Hepatocyte (in vitro differentiated cells): ENCODE data around the gene TENT5C. TPM values are rescaled to one million over a fixed set of nuclear protein-coding genes. Genes with fewer than 3 reads are reported as not detected.

Source experiments
- DNase-seq: peaks from one replicate; pipeline ENCODE4 v3.0.0-alpha.2; 2016; ENCODE audit warnings: low spot score
- H2AFZ ChIP-seq: fragments of 200-600 bp; sonication (generic); 2 replicates; pipeline ENCODE4 v1.6.0; 2016; ENCODE audit warnings: antibody characterized with exemption, mild to moderate bottlenecking
- H3K27ac ChIP-seq: fragments of 200-600 bp; sonication (generic); 2 replicates; pipeline ENCODE4 v1.5.1; 2016; ENCODE audit warnings: mild to moderate bottlenecking
- H3K27me3 ChIP-seq: fragments of 200-600 bp; sonication (generic); 2 replicates; pipeline ENCODE4 v1.6.1; 2016
- H3K36me3 ChIP-seq: fragments of 200-600 bp; sonication (generic); replicated peaks from 2 replicates; pipeline ENCODE4 v1.5.1; 2016; ENCODE audit warnings: low read depth; ENCODE audit not compliant: insufficient read depth
- H3K4me1 ChIP-seq: fragments of 200-600 bp; sonication (generic); 2 replicates; pipeline ENCODE4 v1.5.1; 2016; ENCODE audit warnings: mild to moderate bottlenecking, moderate library complexity; ENCODE audit not compliant: insufficient read depth
- H3K4me2 ChIP-seq: fragments of 200-600 bp; sonication (generic); 2 replicates; pipeline ENCODE4 v1.6.0; 2016
- H3K4me3 ChIP-seq: fragments of 200-600 bp; sonication (generic); 2 replicates; pipeline ENCODE4 v1.5.1; 2016; ENCODE audit warnings: mild to moderate bottlenecking
- H3K79me2 ChIP-seq: fragments of 200-600 bp; sonication (generic); 2 replicates; pipeline ENCODE4 v1.6.0; 2017; ENCODE audit warnings: mild to moderate bottlenecking
- H3K9me2 ChIP-seq: fragments of 200-600 bp; sonication (generic); replicated peaks from 2 replicates; pipeline ENCODE4 v1.6.0; 2017; ENCODE audit warnings: mild to moderate bottlenecking; ENCODE audit not compliant: insufficient read depth
- H3K9me3 ChIP-seq: fragments of 200-600 bp; sonication (generic); 2 replicates; pipeline ENCODE4 v1.5.1; 2016; ENCODE audit warnings: low read depth, mild to moderate bottlenecking
- H4K20me1 ChIP-seq: fragments of 200-600 bp; sonication (generic); 2 replicates; pipeline ENCODE4 v1.6.0; 2016; ENCODE audit warnings: mild to moderate bottlenecking; ENCODE audit not compliant: insufficient read depth, poor library complexity, severe bottlenecking
- EZH2 ChIP-seq: fragments of 200-600 bp; sonication (generic); IDR thresholded peaks from 2 replicates; pipeline ENCODE4 v1.6.1; 2016; ENCODE audit warnings: antibody characterized with exemption, mild to moderate bottlenecking, borderline replicate concordance
- EZH2phosphoT487 ChIP-seq: fragments of 200-600 bp; sonication (generic); IDR thresholded peaks from one replicate; pipeline ENCODE4 v1.6.1; 2018; ENCODE audit warnings: antibody characterized with exemption, mild to moderate bottlenecking, low read depth, moderate library complexity; ENCODE audit not compliant: unreplicated experiment, severe bottlenecking
- WGBS: methylation state at CpG from one replicate; pipeline ENCODE4 v1.1.6; 2016; ENCODE audit warnings: low lambda C conversion rate; ENCODE audit errors: missing lambda C conversion rate; 5-methylcytosine and 5-hydroxymethylcytosine counted together
- polyA plus RNA-seq: library from polyadenylated mRNA; unstranded; fragments of >200 nt; fragmentation: Nextera tagmentation; extraction: Ambion mirVana; gene quantifications from 2 replicates; pipeline ENCODE4 v1.2.1, GENCODE V29; 2016
- total RNA-seq: library from RNA; depleted of rRNA; stranded (reverse); fragments of >200 nt; gene quantifications from 2 replicates; pipeline ENCODE4 v1.2.3, GENCODE V29; 2014
- TF ChIP-seq, protein P1 (sequence below): fragments of 200-600 bp; sonication (generic); IDR thresholded peaks from 2 replicates; pipeline ENCODE4 v1.5.1; 2016; ENCODE audit warnings: antibody characterized with exemption, mild to moderate bottlenecking; ENCODE audit not compliant: poor library complexity

The TENT5C gene
- total and polyA plus RNA-seq, 2 experiments from 2014 or later: 2.5 to 4.1 TPM

GRCh38 chr1:117630423-117630998 is 24.7 kb downstream of the TENT5C start:
- DNase-seq: no peak
- Histone ChIP-seq H3K9me3 (no peaks in the 10 kb centered on the region), H2AFZ (no peak overlapping the region), H3K36me3 (no peaks in the 10 kb centered on the region), H3K4me2 (no peak overlapping the region), H3K27ac (no peak overlapping the region), H3K4me1 (peaks cover 17% of the 10 kb centered on the region), H3K9me2 (no peaks in the 10 kb centered on the region), H3K27me3 (no peaks in the 10 kb centered on the region), H3K4me3 (no peak overlapping the region), H3K79me2 (no peaks in the 10 kb centered on the region), H4K20me1 (no peaks in the 10 kb centered on the region)
- 85% methylated on average over 15 of the region's 15 CpGs for WGBS
- TF ChIP-seq, protein P1, sequence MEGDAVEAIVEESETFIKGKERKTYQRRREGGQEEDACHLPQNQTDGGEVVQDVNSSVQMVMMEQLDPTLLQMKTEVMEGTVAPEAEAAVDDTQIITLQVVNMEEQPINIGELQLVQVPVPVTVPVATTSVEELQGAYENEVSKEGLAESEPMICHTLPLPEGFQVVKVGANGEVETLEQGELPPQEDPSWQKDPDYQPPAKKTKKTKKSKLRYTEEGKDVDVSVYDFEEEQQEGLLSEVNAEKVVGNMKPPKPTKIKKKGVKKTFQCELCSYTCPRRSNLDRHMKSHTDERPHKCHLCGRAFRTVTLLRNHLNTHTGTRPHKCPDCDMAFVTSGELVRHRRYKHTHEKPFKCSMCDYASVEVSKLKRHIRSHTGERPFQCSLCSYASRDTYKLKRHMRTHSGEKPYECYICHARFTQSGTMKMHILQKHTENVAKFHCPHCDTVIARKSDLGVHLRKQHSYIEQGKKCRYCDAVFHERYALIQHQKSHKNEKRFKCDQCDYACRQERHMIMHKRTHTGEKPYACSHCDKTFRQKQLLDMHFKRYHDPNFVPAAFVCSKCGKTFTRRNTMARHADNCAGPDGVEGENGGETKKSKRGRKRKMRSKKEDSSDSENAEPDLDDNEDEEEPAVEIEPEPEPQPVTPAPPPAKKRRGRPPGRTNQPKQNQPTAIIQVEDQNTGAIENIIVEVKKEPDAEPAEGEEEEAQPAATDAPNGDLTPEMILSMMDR: no peak
- TF ChIP-seq EZH2 (no peak), EZH2phosphoT487 (no peak)

GRCh38 chr1:117631359-117632160 is 25.7 kb downstream of the TENT5C start:
- peaks cover 17% of the 10 kb centered on the region for H3K4me1 ChIP-seq
- H3K9me2 ChIP-seq: no peaks in the 10 kb centered on the region
- 52% methylated on average over 7 of the region's 7 CpGs for WGBS
- no peak overlapping the region for H3K4me2 ChIP-seq
- H4K20me1 ChIP-seq: no peaks in the 10 kb centered on the region
- no peaks in the 10 kb centered on the region for H3K9me3 ChIP-seq
- no peak for TF ChIP-seq EZH2
- TF ChIP-seq EZH2phosphoT487: no peak
- TF ChIP-seq, protein P1: no peak
- H2AFZ ChIP-seq: no peak overlapping the region
- H3K27me3 ChIP-seq: no peaks in the 10 kb centered on the region
- DNase-seq: peak; percentile 25
- H3K36me3 ChIP-seq: no peaks in the 10 kb centered on the region
- H3K4me3 ChIP-seq: no peak overlapping the region
- no peak overlapping the region for H3K27ac ChIP-seq
- H3K79me2 ChIP-seq: no peaks in the 10 kb centered on the region

- Histone ChIP-seq H3K79me2 (no peaks in the 10 kb centered on the region), H3K9me3 (no peaks in the 10 kb centered on the region), H3K27me3 (no peaks in the 10 kb centered on the region), H3K4me3 (no peak overlapping the region), H3K9me2 (no peaks in the 10 kb centered on the region), H3K4me1 (peaks cover 17% of the 10 kb centered on the region), H2AFZ (no peak overlapping the region), H3K36me3 (no peaks in the 10 kb centered on the region), H3K27ac (peak overlapping the region; percentile 1), H4K20me1 (no peaks in the 10 kb centered on the region), H3K4me2 (peak overlapping the region; percentile 47)
- peak; percentile 17 for DNase-seq
- 39% methylated on average over 6 of the region's 6 CpGs for WGBS
- TF ChIP-seq EZH2phosphoT487 (no peak), EZH2 (no peak)
- TF ChIP-seq, protein P1: no peak
These were observed 26.6 kb downstream of the TENT5C start for GRCh38 chr1:117632269-117633067.
